OCI-LY7 (cell line): ENCODE measurements around the gene CPSF3. TPM values are rescaled to one million over a fixed set of nuclear protein-coding genes. Genes with fewer than 3 reads are reported as not detected.

Experiments used
- BruUV-seq: library from RNA; stranded (reverse); fragments of 400-500 nt; replicated peaks from 2 replicates; lab custom pipeline; 2021; lab: Mats Ljungman, UMichigan
- CTCF ChIA-PET: fragments of 300-600 bp; sonication (Branson Sonifier 250); formaldehyde crosslinking; loops from one replicate; lab custom pipeline; 2022; ENCODE audit warnings: antibody characterized with exemption; ENCODE audit not compliant: unreplicated experiment; lab: Charles Lee
- POLR2A ChIA-PET: fragments of 300-600 bp; sonication (Branson Sonifier 250); formaldehyde crosslinking; loops from one replicate; lab custom pipeline; 2022; ENCODE audit warnings: antibody characterized with exemption; lab: Charles Lee
- DNase-seq: peaks from one replicate; pipeline ENCODE4 v3.0.0-alpha.2; 2015; ENCODE audit warnings: low spot score
- H2AFZ ChIP-seq: fragments of 200-600 bp; sonication (generic), shearing (Covaris generic); 2 replicates; pipeline ENCODE4 v1.6.1; 2014; ENCODE audit warnings: mild to moderate bottlenecking, antibody characterized with exemption, low read length, moderate library complexity
- H3K27ac ChIP-seq: fragments of 200-600 bp; sonication (generic); 2 replicates; pipeline ENCODE4 v1.5.1; 2014; ENCODE audit warnings: mixed run types, low read depth, mild to moderate bottlenecking, moderate library complexity, low read length, inconsistent platforms; ENCODE audit not compliant: poor library complexity, severe bottlenecking
- H3K36me3 ChIP-seq: fragments of 200-600 bp; sonication (generic); 2 replicates; pipeline ENCODE4 v1.6.1; 2014; ENCODE audit warnings: mild to moderate bottlenecking, antibody characterized with exemption, low read length, moderate library complexity, mixed read lengths; ENCODE audit not compliant: insufficient read depth
- H3K4me1 ChIP-seq: fragments of 200-600 bp; sonication (generic); 2 replicates; pipeline ENCODE4 v1.5.1; 2014; ENCODE audit warnings: mild to moderate bottlenecking, low read length; ENCODE audit not compliant: insufficient read depth, poor library complexity, severe bottlenecking
- H3K4me2 ChIP-seq: fragments of 200-600 bp; sonication (generic); 2 replicates; pipeline ENCODE4 v1.6.1; 2014; ENCODE audit warnings: mild to moderate bottlenecking, low read length
- H3K4me3 ChIP-seq: fragments of 200-600 bp; sonication (generic); 2 replicates; pipeline ENCODE4 v1.5.1; 2014; ENCODE audit warnings: mild to moderate bottlenecking, low read depth, low read length; ENCODE audit not compliant: poor library complexity, severe bottlenecking
- H3K79me2 ChIP-seq: fragments of 200-600 bp; sonication (generic); 2 replicates; pipeline ENCODE4 v1.6.1; 2016; ENCODE audit warnings: low read depth, mild to moderate bottlenecking, low read length, moderate library complexity, mixed read lengths; ENCODE audit not compliant: insufficient read depth
- H3K9me2 ChIP-seq: fragments of 200-600 bp; sonication (generic); 2 replicates; pipeline ENCODE4 v1.6.1; 2016; ENCODE audit warnings: mild to moderate bottlenecking, low read length, mixed read lengths; ENCODE audit not compliant: insufficient read depth
- H3K9me3 ChIP-seq: fragments of 200-600 bp; sonication (generic); 2 replicates; pipeline ENCODE4 v1.6.1; 2014; ENCODE audit warnings: mild to moderate bottlenecking, mixed run types, low read length, mixed read lengths
- H4K20me1 ChIP-seq: fragments of 200-600 bp; sonication (generic); 2 replicates; pipeline ENCODE4 v1.6.1; 2014; ENCODE audit warnings: mild to moderate bottlenecking, antibody characterized with exemption, low read length, moderate library complexity, mixed read lengths; ENCODE audit not compliant: insufficient read depth
- CTCF ChIP-seq: fragments of 200-600 bp; sonication (generic); conservative IDR thresholded peaks from 2 replicates; pipeline ENCODE4 v1.5.1; 2014; ENCODE audit warnings: mild to moderate bottlenecking, antibody characterized with exemption, low read length, moderate library complexity, mixed read lengths
- EZH2phosphoT487 ChIP-seq: fragments of 200-600 bp; sonication (generic); IDR thresholded peaks from 2 replicates; pipeline ENCODE4 v1.6.1; 2018; ENCODE audit warnings: low read depth, borderline replicate concordance, mild to moderate bottlenecking, mixed run types, antibody characterized with exemption, low read length, moderate library complexity, mixed read lengths
- intact Hi-C: fragments of 100-400 bp; cut with micrococcal nuclease; formaldehyde crosslinking; loops from one replicate; pipeline ENCODE4 v1.10.0; 2022; ENCODE audit not compliant: unreplicated experiment
- total RNA-seq, 2 experiments: library from RNA; depleted of rRNA in 1 of 2; stranded (reverse); fragments of >200 nt in 1 of 2; shearing (Covaris generic) in 1 of 2; gene quantifications; 2 replicates each; pipeline ENCODE4 v1.2.3, GENCODE V29; 2014 to 2022

CPSF3 gene
- total RNA-seq, 2 experiments from 2014 or later: 54.5 to 88.3 TPM

DNA sequence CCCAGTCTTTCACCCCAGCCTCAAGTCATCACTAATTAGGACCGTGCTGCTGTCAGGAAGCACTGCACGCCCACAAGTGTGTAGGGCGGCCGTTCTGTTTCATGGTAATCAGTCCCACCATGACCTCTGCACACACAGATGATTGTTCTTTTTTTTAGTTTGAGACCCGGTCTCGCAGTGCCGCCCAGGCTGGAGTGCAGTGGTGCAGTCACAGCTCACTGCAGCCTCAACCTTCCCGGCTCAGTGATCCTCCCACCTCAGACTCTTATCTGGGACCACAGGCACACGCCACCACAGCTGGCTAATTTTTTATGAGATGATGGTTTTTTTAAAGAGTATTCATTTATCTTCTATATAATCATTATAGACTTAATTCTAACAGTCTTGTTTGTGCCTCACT lies 49.1 kb downstream of the CPSF3 start:
- no peak overlapping the region for H3K27ac ChIP-seq
- no peaks in the 10 kb centered on the region for H3K4me1 ChIP-seq
- no peaks in the 10 kb centered on the region for H3K79me2 ChIP-seq
- H3K4me3 ChIP-seq: no peak overlapping the region
- H3K36me3 ChIP-seq: peaks cover 61% of the 10 kb centered on the region
- no peak overlapping the region for H3K4me2 ChIP-seq
- no peaks in the 10 kb centered on the region for H4K20me1 ChIP-seq
- CTCF ChIA-PET: no interaction called here
- DNase-seq: no peak
- H2AFZ ChIP-seq: no peak overlapping the region
- no peaks in the 10 kb centered on the region for H3K9me2 ChIP-seq
- TF ChIP-seq EZH2phosphoT487 (no peak), CTCF (no peak)
- intact Hi-C loops: no loop called here
- no peaks in the 10 kb centered on the region for H3K9me3 ChIP-seq
- BruUV-seq: no TSS peak
- POLR2A ChIA-PET: interaction anchor here (0.6 to 2.2 kb wide), 3 partner anchors 13 to 48 kb away, joined by 3 to 8 read pairs (median 3); no protein-coding TSS in a partner anchor

- BruUV-seq: no TSS peak
- Histone ChIP-seq H3K36me3 (peaks cover 56% of the 10 kb centered on the region), H3K9me2 (no peaks in the 10 kb centered on the region), H3K27ac (no peak overlapping the region), H3K79me2 (no peaks in the 10 kb centered on the region), H2AFZ (no peak overlapping the region), H3K4me3 (no peak overlapping the region), H3K9me3 (no peaks in the 10 kb centered on the region), H4K20me1 (no peaks in the 10 kb centered on the region), H3K4me2 (peak overlapping the region; percentile 17; the same call in 1 of the 2 replicates), H3K4me1 (peaks cover 7% of the 10 kb centered on the region)
- intact Hi-C loops: no loop called here
- TF ChIP-seq EZH2phosphoT487: no peak
- no peak for TF ChIP-seq CTCF
- no peak for DNase-seq
- POLR2A ChIA-PET: interaction anchor here (1.3 kb wide), 1 partner anchor 26 kb away, joined by 3 read pairs; no protein-coding TSS in a partner anchor
- CTCF ChIA-PET: no interaction called here
Observed at GRCh38 chr2:9473308-9473984, 50.0 kb downstream of the CPSF3 start.

DNA sequence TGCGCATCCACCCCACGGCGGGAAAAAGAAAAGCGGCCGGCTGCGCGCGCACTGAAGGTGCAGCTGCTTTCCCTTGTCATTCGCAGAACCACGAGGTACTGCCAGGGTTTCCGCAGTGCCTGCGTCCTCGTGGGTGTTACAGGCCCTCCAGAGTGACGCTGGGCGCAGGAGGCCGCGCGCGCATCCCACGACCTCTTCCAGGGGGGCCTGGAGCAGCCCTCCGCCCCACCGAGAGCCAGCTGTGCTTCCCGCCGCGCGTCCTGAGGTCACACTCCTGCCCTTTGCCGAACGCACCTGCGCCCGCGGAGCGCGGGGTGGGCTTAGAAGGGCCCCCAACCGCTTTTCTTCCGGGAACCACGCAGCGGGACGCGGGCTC lies 50.5 kb downstream of the CPSF3 start:
- Histone ChIP-seq H3K9me3 (no peaks in the 10 kb centered on the region), H4K20me1 (no peaks in the 10 kb centered on the region), H3K9me2 (no peaks in the 10 kb centered on the region), H2AFZ (no peak overlapping the region), H3K4me2 (peak overlapping the region; percentile 17; the same call in 1 of the 2 replicates), H3K4me3 (no peak overlapping the region), H3K79me2 (no peaks in the 10 kb centered on the region), H3K36me3 (peaks cover 57% of the 10 kb centered on the region), H3K27ac (no peak overlapping the region), H3K4me1 (peaks cover 11% of the 10 kb centered on the region)
- no peak for TF ChIP-seq EZH2phosphoT487
- no peak for TF ChIP-seq CTCF
- no TSS peak for BruUV-seq
- CTCF ChIA-PET: no interaction called here
- intact Hi-C loops: no loop called here
- POLR2A ChIA-PET: interaction anchor here (0.6 kb wide), 1 partner anchor 32 kb away, joined by 7 read pairs; no protein-coding TSS in a partner anchor
- DNase-seq: no peak
